ENCODE data around the gene BTG1. TPM values are rescaled to one million over a fixed set of nuclear protein-coding genes. Genes with fewer than 3 reads are reported as not detected.
A peak's percentile ranks its signal among the peaks of the same experiment; 100 is the strongest.

Gene BTG1
- polyA plus RNA-seq, 3 donors, result 189 to 242 (median 192) TPM

GRCh38 chr12:92145481-92145730, 240 bp downstream of the BTG1 start:
- TF ChIP-seq, protein P1, sequence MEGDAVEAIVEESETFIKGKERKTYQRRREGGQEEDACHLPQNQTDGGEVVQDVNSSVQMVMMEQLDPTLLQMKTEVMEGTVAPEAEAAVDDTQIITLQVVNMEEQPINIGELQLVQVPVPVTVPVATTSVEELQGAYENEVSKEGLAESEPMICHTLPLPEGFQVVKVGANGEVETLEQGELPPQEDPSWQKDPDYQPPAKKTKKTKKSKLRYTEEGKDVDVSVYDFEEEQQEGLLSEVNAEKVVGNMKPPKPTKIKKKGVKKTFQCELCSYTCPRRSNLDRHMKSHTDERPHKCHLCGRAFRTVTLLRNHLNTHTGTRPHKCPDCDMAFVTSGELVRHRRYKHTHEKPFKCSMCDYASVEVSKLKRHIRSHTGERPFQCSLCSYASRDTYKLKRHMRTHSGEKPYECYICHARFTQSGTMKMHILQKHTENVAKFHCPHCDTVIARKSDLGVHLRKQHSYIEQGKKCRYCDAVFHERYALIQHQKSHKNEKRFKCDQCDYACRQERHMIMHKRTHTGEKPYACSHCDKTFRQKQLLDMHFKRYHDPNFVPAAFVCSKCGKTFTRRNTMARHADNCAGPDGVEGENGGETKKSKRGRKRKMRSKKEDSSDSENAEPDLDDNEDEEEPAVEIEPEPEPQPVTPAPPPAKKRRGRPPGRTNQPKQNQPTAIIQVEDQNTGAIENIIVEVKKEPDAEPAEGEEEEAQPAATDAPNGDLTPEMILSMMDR (IDR thresholded peaks at IDR 0.05), result no peak
- peaks cover 0 to 4% (median 2%) of the 10 kb centered on the region in 3 donors for H3K27me3 Mint-ChIP-seq (ENCODE audit: low read depth in 3 of 3)
- Histone ChIP-seq H4K20me1 (ENCODE audit: insufficient read depth, low read length) (peaks cover 51% of the 10 kb centered on the region), H3K4me1 (ENCODE audit: control insufficient read depth in 1 of 2, insufficient read depth in 2 of 2, low read length in 2 of 2) (peaks cover 23 to 61% of the 10 kb centered on the region in 2 donors), H3K27me3 (ENCODE audit: control insufficient read depth in 2 of 2, insufficient read depth in 2 of 2, low read length in 2 of 2) (no peaks in the 10 kb centered on the region), H3K9ac (ENCODE audit: insufficient read depth, low read length, poor library complexity, severe bottlenecking) (peak overlapping the region; percentile 98), H3K9me3 (replicated peaks in 1 of 2; ENCODE audit: control insufficient read depth in 1 of 2, insufficient read depth in 1 of 2, low read length in 2 of 2) (no peaks in the 10 kb centered on the region), H3K79me2 (ENCODE audit: insufficient read depth, low read length) (peaks cover 82% of the 10 kb centered on the region), H3K4me2 (replicated peaks; ENCODE audit: extremely low read depth, low read length, poor library complexity, severe bottlenecking) (peak overlapping the region; percentile 79), H3K4me3 (replicated peaks in 1 of 3; ENCODE audit: low read depth in 2 of 3, low read length in 3 of 3) (peak overlapping the region; percentile 92 to 99 (median 92)), H2AFZ (ENCODE audit: insufficient read depth, low read depth, low read length, poor library complexity, severe bottlenecking) (no peak overlapping the region), H3K36me3 (replicated peaks in 1 of 2; ENCODE audit: control insufficient read depth in 1 of 2, insufficient read depth in 2 of 2, low read length in 2 of 2) (peaks cover 26 to 48% of the 10 kb centered on the region in 2 donors), H3K27ac (ENCODE audit: low read depth in 1 of 2, low read length in 2 of 2) (peak overlapping the region; percentile 82 to 92)
- intact Hi-C loops (cut with micrococcal nuclease), result loop anchor here (5.0 to 10.0 kb wide), 7 partner anchors 89 to 782 kb away; partner anchors contain the start of gene EEA1 (in 1 of the 2)
- peaks cover 26% of the 10 kb centered on the region for H3K4me1 Mint-ChIP-seq
- 0% methylated on average over 13 of the region's 28 CpGs for WGBS (ENCODE audit: insufficient coverage)
- no peak for DNase-seq
- peaks cover 0 to 3% (median 0%) of the 10 kb centered on the region in 7 donors for H3K9me3 Mint-ChIP-seq
- peaks cover 45 to 50% of the 10 kb centered on the region in 2 donors for H3K36me3 Mint-ChIP-seq
- peak overlapping the region; percentile 94 to 99 (median 97) for H3K27ac Mint-ChIP-seq
- H3K4me3 Mint-ChIP-seq, result peak overlapping the region; percentile 98 to 99

GRCh38 chr12:92144631-92145480, 790 bp downstream of the BTG1 start:
- Histone ChIP-seq H2AFZ (ENCODE audit: insufficient read depth, low read depth, low read length, poor library complexity, severe bottlenecking) (no peak overlapping the region), H3K79me2 (ENCODE audit: insufficient read depth, low read length) (peaks cover 88% of the 10 kb centered on the region), H3K9me3 (replicated peaks in 1 of 2; ENCODE audit: control insufficient read depth in 1 of 2, insufficient read depth in 1 of 2, low read length in 2 of 2) (no peaks in the 10 kb centered on the region), H3K36me3 (replicated peaks in 1 of 2; ENCODE audit: control insufficient read depth in 1 of 2, insufficient read depth in 2 of 2, low read length in 2 of 2) (peaks cover 26 to 52% of the 10 kb centered on the region in 2 donors), H3K9ac (ENCODE audit: insufficient read depth, low read length, poor library complexity, severe bottlenecking) (peak overlapping the region; percentile 98), H3K4me3 (replicated peaks in 1 of 3; ENCODE audit: low read depth in 2 of 3, low read length in 3 of 3) (peak overlapping the region; percentile 92 to 99 (median 92)), H3K27ac (ENCODE audit: low read depth in 1 of 2, low read length in 2 of 2) (peak overlapping the region; percentile 82 to 92), H4K20me1 (ENCODE audit: insufficient read depth, low read length) (peaks cover 57% of the 10 kb centered on the region), H3K27me3 (ENCODE audit: control insufficient read depth in 2 of 2, insufficient read depth in 2 of 2, low read length in 2 of 2) (no peaks in the 10 kb centered on the region), H3K4me2 (replicated peaks; ENCODE audit: extremely low read depth, low read length, poor library complexity, severe bottlenecking) (peak overlapping the region; percentile 79), H3K4me1 (ENCODE audit: control insufficient read depth in 1 of 2, insufficient read depth in 2 of 2, low read length in 2 of 2) (peaks cover 21 to 63% of the 10 kb centered on the region in 2 donors)
- H3K4me1 Mint-ChIP-seq, result peaks cover 25% of the 10 kb centered on the region
- H3K9me3 Mint-ChIP-seq, result peaks cover 0 to 3% (median 0%) of the 10 kb centered on the region in 7 donors
- peaks cover 0 to 4% (median 2%) of the 10 kb centered on the region in 3 donors for H3K27me3 Mint-ChIP-seq (ENCODE audit: low read depth in 3 of 3)
- peak overlapping the region; percentile 94 to 99 (median 97) for H3K27ac Mint-ChIP-seq
- H3K4me3 Mint-ChIP-seq, result peak overlapping the region; percentile 98 to 99
- intact Hi-C loops (cut with micrococcal nuclease), result loop anchor here (5.0 to 10.0 kb wide), 8 partner anchors 90 to 782 kb away; partner anchors contain the start of gene EEA1 (in 1 of the 2)
- H3K36me3 Mint-ChIP-seq, result peaks cover 50 to 55% of the 10 kb centered on the region in 2 donors
- TF ChIP-seq, protein P1 (IDR thresholded peaks at IDR 0.05), result no peak
- 0% methylated on average over 48 of the region's 69 CpGs for WGBS (ENCODE audit: insufficient coverage)
- DNase-seq, result peak; percentile 43 to 66 (median 63)

Data from CD14-positive monocyte (primary cell).